Loucy (cell line): ENCODE results near the gene TMEM232.

Source experiments
- H2AFZ ChIP-seq: fragments of 200-600 bp; sonication (generic); 2 replicates; pipeline ENCODE4 v1.6.0; 2016; ENCODE audit warnings: antibody characterized with exemption, mild to moderate bottlenecking, low read length, moderate library complexity
- H3F3A ChIP-seq: fragments of 200-600 bp; 2 replicates; pipeline ENCODE4 v1.6.0; 2016; ENCODE audit warnings: antibody characterized with exemption, low read depth, mild to moderate bottlenecking
- H3K27me3 ChIP-seq: fragments of 200-600 bp; sonication (generic); 2 replicates; pipeline ENCODE4 v1.6.1; 2014; ENCODE audit warnings: low read length, mild to moderate bottlenecking; ENCODE audit not compliant: insufficient read depth, poor library complexity, severe bottlenecking
- H3K36me3 ChIP-seq: fragments of 200-600 bp; sonication (generic); 2 replicates; pipeline ENCODE4 v1.6.1; 2016; ENCODE audit warnings: low read length; ENCODE audit not compliant: insufficient read depth
- H3K4me1 ChIP-seq: fragments of 200-600 bp; sonication (generic); 2 replicates; pipeline ENCODE4 v1.5.1; 2014; ENCODE audit warnings: low read length, mild to moderate bottlenecking; ENCODE audit not compliant: insufficient read depth, poor library complexity, severe bottlenecking
- H3K4me2 ChIP-seq: fragments of 200-600 bp; sonication (generic); 2 replicates; pipeline ENCODE4 v1.6.0; 2014; ENCODE audit warnings: antibody characterized with exemption, low read length, low read depth, mild to moderate bottlenecking; ENCODE audit not compliant: poor library complexity, severe bottlenecking
- H3K4me3 ChIP-seq: fragments of 200-600 bp; sonication (generic); 2 replicates; pipeline ENCODE4 v1.5.1; 2014; ENCODE audit warnings: low read length, mild to moderate bottlenecking, mixed read lengths; ENCODE audit not compliant: poor library complexity, severe bottlenecking
- H3K79me2 ChIP-seq: fragments of 200-600 bp; sonication (generic); 2 replicates; pipeline ENCODE4 v1.6.1; 2014; ENCODE audit warnings: low read length; ENCODE audit not compliant: insufficient read depth
- H3K9ac ChIP-seq: fragments of 200-600 bp; sonication (generic); 2 replicates; pipeline ENCODE4 v1.6.0; 2014; ENCODE audit warnings: mild to moderate bottlenecking, low read depth, low read length, moderate library complexity; ENCODE audit not compliant: poor library complexity, severe bottlenecking
- H3K9me2 ChIP-seq: fragments of 200-600 bp; sonication (generic); replicated peaks from 2 replicates; pipeline ENCODE4 v1.6.1; 2016; ENCODE audit warnings: low read depth, low read length, mixed read lengths
- H3K9me3 ChIP-seq: fragments of 200-600 bp; sonication (generic); 2 replicates; pipeline ENCODE4 v1.6.1; 2014; ENCODE audit warnings: mild to moderate bottlenecking, antibody characterized with exemption, low read length, low read depth; ENCODE audit not compliant: insufficient read depth
- H4K20me1 ChIP-seq: fragments of 200-600 bp; sonication (generic); 2 replicates; pipeline ENCODE4 v1.6.0; 2014; ENCODE audit warnings: antibody characterized with exemption, low read length, mild to moderate bottlenecking; ENCODE audit not compliant: insufficient read depth, poor library complexity, severe bottlenecking
- EZH2phosphoT487 ChIP-seq: fragments of 200-600 bp; IDR thresholded peaks from 2 replicates; pipeline ENCODE4 v1.6.1; 2018; ENCODE audit warnings: antibody characterized with exemption, mild to moderate bottlenecking, moderate library complexity, borderline replicate concordance
- TF ChIP-seq, protein P1 (sequence below): fragments of 200-600 bp; sonication (generic); conservative IDR thresholded peaks from 2 replicates; pipeline ENCODE4 v1.5.1; 2014; ENCODE audit warnings: mild to moderate bottlenecking, antibody characterized with exemption, low read length

Gene TMEM232

DNA sequence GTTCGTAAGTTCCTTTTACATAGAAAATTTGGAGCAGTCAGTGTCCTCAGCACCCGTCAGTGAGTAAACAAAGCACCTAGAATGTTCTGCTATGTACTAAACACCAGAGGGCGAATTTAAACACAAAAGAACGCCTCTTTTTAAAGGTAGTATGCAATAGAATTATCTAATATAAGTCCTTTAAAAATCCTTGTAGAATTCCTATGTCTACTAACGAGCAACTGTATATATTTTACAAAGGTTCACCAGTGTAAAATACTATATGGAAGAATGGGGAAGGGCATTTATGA lies 499 bp upstream of the TMEM232 start:
- H3K4me2 ChIP-seq, result no peak overlapping the region
- H3K36me3 ChIP-seq, result no peaks in the 10 kb centered on the region
- no peak overlapping the region for H2AFZ ChIP-seq
- no peaks in the 10 kb centered on the region for H4K20me1 ChIP-seq
- no peaks in the 10 kb centered on the region for H3K79me2 ChIP-seq
- no peaks in the 10 kb centered on the region for H3K4me1 ChIP-seq
- no peaks in the 10 kb centered on the region for H3K9me2 ChIP-seq
- no peak overlapping the region for H3K9ac ChIP-seq
- no peaks in the 10 kb centered on the region for H3F3A ChIP-seq
- H3K27me3 ChIP-seq, result no peaks in the 10 kb centered on the region
- no peak overlapping the region for H3K4me3 ChIP-seq
- H3K9me3 ChIP-seq, result no peaks in the 10 kb centered on the region
- TF ChIP-seq, protein P1, sequence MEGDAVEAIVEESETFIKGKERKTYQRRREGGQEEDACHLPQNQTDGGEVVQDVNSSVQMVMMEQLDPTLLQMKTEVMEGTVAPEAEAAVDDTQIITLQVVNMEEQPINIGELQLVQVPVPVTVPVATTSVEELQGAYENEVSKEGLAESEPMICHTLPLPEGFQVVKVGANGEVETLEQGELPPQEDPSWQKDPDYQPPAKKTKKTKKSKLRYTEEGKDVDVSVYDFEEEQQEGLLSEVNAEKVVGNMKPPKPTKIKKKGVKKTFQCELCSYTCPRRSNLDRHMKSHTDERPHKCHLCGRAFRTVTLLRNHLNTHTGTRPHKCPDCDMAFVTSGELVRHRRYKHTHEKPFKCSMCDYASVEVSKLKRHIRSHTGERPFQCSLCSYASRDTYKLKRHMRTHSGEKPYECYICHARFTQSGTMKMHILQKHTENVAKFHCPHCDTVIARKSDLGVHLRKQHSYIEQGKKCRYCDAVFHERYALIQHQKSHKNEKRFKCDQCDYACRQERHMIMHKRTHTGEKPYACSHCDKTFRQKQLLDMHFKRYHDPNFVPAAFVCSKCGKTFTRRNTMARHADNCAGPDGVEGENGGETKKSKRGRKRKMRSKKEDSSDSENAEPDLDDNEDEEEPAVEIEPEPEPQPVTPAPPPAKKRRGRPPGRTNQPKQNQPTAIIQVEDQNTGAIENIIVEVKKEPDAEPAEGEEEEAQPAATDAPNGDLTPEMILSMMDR, result no peak
- no peak for TF ChIP-seq EZH2phosphoT487

DNA sequence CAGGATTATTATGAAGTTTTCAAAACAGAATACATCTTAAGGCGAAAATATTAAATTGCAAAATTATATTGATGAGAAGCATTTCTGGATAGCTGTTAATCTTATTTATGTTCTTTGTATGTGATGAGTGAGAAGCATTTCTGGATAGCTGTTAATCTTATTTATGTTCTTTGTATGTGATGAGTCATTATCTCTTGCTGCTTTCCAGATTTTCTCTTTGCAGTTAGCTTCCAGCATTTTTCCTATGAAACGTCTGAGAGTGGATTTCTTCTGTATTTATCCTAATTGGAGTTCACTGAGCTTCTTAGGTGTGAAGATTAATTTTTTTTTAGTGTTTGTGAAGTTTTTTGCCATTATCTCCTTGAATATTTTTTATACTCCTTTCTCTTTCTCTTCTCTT lies 8.2 kb downstream of the TMEM232 start:
- no peaks in the 10 kb centered on the region for H3F3A ChIP-seq
- no peak overlapping the region for H3K4me3 ChIP-seq
- TF ChIP-seq, protein P1, result no peak
- TF ChIP-seq EZH2phosphoT487, result no peak
- no peak overlapping the region for H3K9ac ChIP-seq
- H3K79me2 ChIP-seq, result no peaks in the 10 kb centered on the region
- no peak overlapping the region for H2AFZ ChIP-seq
- H4K20me1 ChIP-seq, result no peaks in the 10 kb centered on the region
- no peak overlapping the region for H3K4me2 ChIP-seq
- no peaks in the 10 kb centered on the region for H3K9me2 ChIP-seq
- H3K4me1 ChIP-seq, result no peaks in the 10 kb centered on the region
- no peaks in the 10 kb centered on the region for H3K9me3 ChIP-seq
- H3K36me3 ChIP-seq, result no peaks in the 10 kb centered on the region
- H3K27me3 ChIP-seq, result no peaks in the 10 kb centered on the region

DNA sequence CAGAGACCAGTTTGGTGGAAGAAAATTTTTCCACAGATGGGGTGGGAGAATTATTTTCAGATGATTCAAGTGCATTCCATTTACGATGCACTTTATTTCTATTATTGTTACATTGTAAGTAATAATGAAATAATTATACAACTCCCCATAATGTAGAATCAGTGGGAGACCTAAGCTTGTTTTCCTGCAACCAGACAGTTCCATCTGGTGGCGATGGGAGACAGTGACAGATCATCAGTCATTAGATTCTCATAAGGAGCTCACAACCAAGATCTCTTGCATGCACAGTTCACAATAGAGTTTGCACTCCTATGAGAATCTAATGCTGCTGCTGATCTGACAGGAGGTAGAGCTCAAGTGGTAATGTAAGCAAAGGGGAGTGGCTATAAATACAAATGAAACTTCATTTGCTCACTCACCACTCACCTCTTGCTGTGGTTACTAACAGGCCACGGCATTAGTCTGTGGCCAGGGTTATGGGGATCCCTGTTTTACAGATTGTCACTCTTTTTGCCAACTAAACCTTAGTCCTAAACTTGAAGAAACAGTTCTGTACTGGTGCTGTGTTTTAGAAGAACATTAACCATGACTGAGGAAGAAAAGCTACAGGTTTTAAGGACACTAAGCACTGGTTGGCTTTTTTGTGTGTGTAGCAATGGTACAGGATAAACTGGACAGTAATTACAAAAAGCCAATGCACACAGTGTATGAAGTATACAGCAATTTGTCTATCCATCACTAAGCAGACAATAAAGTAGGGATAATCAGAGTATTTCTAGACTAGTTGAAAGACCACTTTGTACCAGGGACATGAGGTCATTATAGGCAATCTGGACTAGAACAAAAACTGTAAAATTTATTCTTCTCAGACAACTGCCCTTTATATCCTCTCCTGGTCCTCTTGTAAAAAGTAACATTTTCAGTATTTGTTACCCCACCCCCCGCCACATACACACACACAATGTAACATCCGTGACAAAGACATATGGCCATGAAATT lies 9.9 kb downstream of the TMEM232 start:
- no peaks in the 10 kb centered on the region for H3F3A ChIP-seq
- H3K9ac ChIP-seq, result no peak overlapping the region
- TF ChIP-seq, protein P1, result peak; percentile 25
- TF ChIP-seq EZH2phosphoT487, result no peak
- no peaks in the 10 kb centered on the region for H4K20me1 ChIP-seq
- H3K36me3 ChIP-seq, result no peaks in the 10 kb centered on the region
- H3K4me3 ChIP-seq, result no peak overlapping the region
- no peaks in the 10 kb centered on the region for H3K4me1 ChIP-seq
- no peaks in the 10 kb centered on the region for H3K79me2 ChIP-seq
- no peaks in the 10 kb centered on the region for H3K27me3 ChIP-seq
- no peaks in the 10 kb centered on the region for H3K9me3 ChIP-seq
- H2AFZ ChIP-seq, result no peak overlapping the region
- H3K9me2 ChIP-seq, result no peaks in the 10 kb centered on the region
- no peak overlapping the region for H3K4me2 ChIP-seq
